HepG2 (cell line): ENCODE data around the gene CMTM4. TPM values are rescaled to one million over a fixed set of nuclear protein-coding genes. Genes with fewer than 3 reads are reported as not detected.

Experiments used
- ATAC-seq: fragments of 200-7000 bp; cut with Tn5 transposase; 3 replicates; pipeline ENCODE4 v1.9.1; 2020; ENCODE audit warnings: mild to moderate bottlenecking, moderate library complexity
- BruUV-seq: library from RNA; stranded (reverse); fragments of 400-500 nt; replicated peaks from 2 replicates; lab custom pipeline; 2021; lab: Mats Ljungman, UMichigan
- CTCF ChIA-PET: fragments of 300-600 bp; formaldehyde crosslinking; extraction: SDS; loops from one replicate; lab custom pipeline; 2021; ENCODE audit warnings: low total read pairs, inconsistent platforms, low intra/inter-chr PET ratio; lab: Yijun Ruan, JAX
- POLR2A ChIA-PET: fragments of 350-600 bp; sonication (Branson Sonifier 250); formaldehyde crosslinking; loops from one replicate; lab custom pipeline; 2020; ENCODE audit warnings: antibody characterized with exemption, inconsistent platforms; lab: Yijun Ruan, JAX
- DNase-seq: peaks from one replicate; pipeline ENCODE4 v3.0.0-alpha.2; 2015; ENCODE audit warnings: low spot score
- FAIRE-seq: peaks from 3 replicates; lab custom pipeline; 2011; peaks lifted over from hg19 to GRCh38; lab: Jason Lieb, UNC
- H2AFZ ChIP-seq: one replicate; pipeline ENCODE4 v1.6.1; 2011; ENCODE audit warnings: low read length, inconsistent platforms
- H3K27ac ChIP-seq: fragments of 300-600 bp; 3 replicates; pipeline ENCODE4 v1.8.0; 2011; ENCODE audit warnings: mixed run types, mild to moderate bottlenecking, mixed read lengths, low read length, inconsistent platforms; ENCODE audit not compliant: insufficient read depth; ENCODE audit errors: extremely low read length
- H3K27me3 ChIP-seq, 2 experiments: fragments of 200-600 bp in 1 of 2; 2 replicates in 1 of 2; 3 replicates in 1 of 2; pipeline versions ENCODE4 v1.6.0 to v1.8.0; 2011; ENCODE audit warnings: low read length in 2 of 2, mild to moderate bottlenecking in 2 of 2, moderate library complexity in 2 of 2, inconsistent platforms in 1 of 2; ENCODE audit not compliant: insufficient read depth in 2 of 2, control insufficient read depth in 1 of 2
- H3K36me3 ChIP-seq, 2 experiments: fragments of 200-600 bp in 1 of 2; replicated peaks in 1 of 2; 2 replicates in 1 of 2; 3 replicates in 1 of 2; pipeline versions ENCODE4 v1.5.1 to v1.8.0; 2011; ENCODE audit warnings: low read length in 2 of 2, inconsistent platforms in 1 of 2; ENCODE audit not compliant: insufficient read depth in 2 of 2, control insufficient read depth in 1 of 2
- H3K4me1 ChIP-seq: 2 replicates; pipeline ENCODE4 v1.5.1; 2012; ENCODE audit warnings: low read length, inconsistent platforms; ENCODE audit not compliant: insufficient read depth
- H3K4me2 ChIP-seq: 2 replicates; pipeline ENCODE4 v1.6.0; 2011; ENCODE audit warnings: low read depth, low read length, inconsistent platforms
- H3K4me3 ChIP-seq, 3 experiments: fragments of 200-600 bp in 1 of 3; sonication (generic), shearing (Covaris generic) in 1 of 3; replicated peaks in 1 of 3; 2 replicates each; pipeline ENCODE4 v1.5.1; 2011 to 2016; ENCODE audit warnings: low read length in 3 of 3, inconsistent platforms in 2 of 3, low read depth in 2 of 3, mild to moderate bottlenecking in 2 of 3, control low read depth in 1 of 3, mixed read lengths in 1 of 3; ENCODE audit not compliant: insufficient read depth in 1 of 3
- H3K79me2 ChIP-seq: one replicate; pipeline ENCODE4 v1.6.1; 2011; ENCODE audit warnings: low read length, inconsistent platforms; ENCODE audit not compliant: insufficient read depth
- H3K9ac ChIP-seq: 2 replicates; pipeline ENCODE4 v1.6.0; 2011; ENCODE audit warnings: mild to moderate bottlenecking, low read depth, low read length, inconsistent platforms; ENCODE audit not compliant: insufficient read depth
- H3K9me3 ChIP-seq: 2 replicates; pipeline ENCODE4 v1.5.1; 2012; ENCODE audit warnings: mild to moderate bottlenecking, low read length
- H4K20me1 ChIP-seq: 2 replicates; pipeline ENCODE4 v1.6.0; 2011; ENCODE audit warnings: inconsistent platforms, mild to moderate bottlenecking, low read length, moderate library complexity; ENCODE audit not compliant: insufficient read depth
- CEBPB ChIP-seq: IDR thresholded peaks from 2 replicates; pipeline ENCODE4 v1.6.1; 2011; ENCODE audit warnings: low read depth, low read length, improper control_type of control experiment, borderline replicate concordance
- GTF3A ChIP-seq: sonication (generic); formaldehyde crosslinking; conservative IDR thresholded peaks from 2 replicates; pipeline ENCODE4 v1.4.0; 2020; ENCODE audit warnings: mild to moderate bottlenecking, missing genetic modification reagents
- MIER2 ChIP-seq: IDR thresholded peaks from 2 replicates; pipeline ENCODE4 v1.6.1; 2016; ENCODE audit warnings: missing biosample characterization, missing genetic modification reagents
- MYNN ChIP-seq: sonication (generic); formaldehyde crosslinking; IDR thresholded peaks from 2 replicates; pipeline ENCODE4 v1.4.0; 2020; ENCODE audit warnings: mild to moderate bottlenecking, low read depth, missing genetic modification reagents
- SIX4 ChIP-seq: sonication (generic); formaldehyde crosslinking; IDR thresholded peaks from 2 replicates; pipeline ENCODE4 v1.4.0; 2020; ENCODE audit warnings: missing genetic modification reagents
- ZFY ChIP-seq: sonication (generic); formaldehyde crosslinking; IDR thresholded peaks from 2 replicates; pipeline ENCODE4 v1.4.0; 2020; ENCODE audit warnings: missing genetic modification reagents
- ZNF546 ChIP-seq: sonication (generic); formaldehyde crosslinking; conservative IDR thresholded peaks from 2 replicates; pipeline ENCODE4 v1.8.1; 2023; ENCODE audit warnings: mild to moderate bottlenecking, missing genetic modification reagents
- ZNF7 ChIP-seq: IDR thresholded peaks from 2 replicates; pipeline ENCODE4 v1.6.1; 2016; ENCODE audit warnings: missing biosample characterization, missing genetic modification reagents
- WGBS: methylation state at CpG from one replicate; pipeline ENCODE4 v1.1.6; 2017; ENCODE audit warnings: low lambda C conversion rate; 5-methylcytosine and 5-hydroxymethylcytosine counted together
- in situ Hi-C: cut with HindIII; loops from 2 replicates; pipeline ENCODE4 v1.10.0; 2017; ENCODE audit warnings: low pct_unique_long_range_greater_than_20kb; ENCODE audit not compliant: extremely low pct_ligation_motif_present
- intact Hi-C: fragments of 100-400 bp; cut with micrococcal nuclease; formaldehyde crosslinking; loops from one replicate; pipeline ENCODE4 v1.10.0; 2022; ENCODE audit not compliant: unreplicated experiment
- polyA plus RNA-seq, 8 experiments: library from polyadenylated mRNA; depleted of rRNA in 3 of 8; stranded (reverse) in 7 of 8; unstranded in 1 of 8; fragments of >200 nt; fragmentation: Illumina TruSeq in 4 of 8; extraction: Trizol in 4 of 8; gene quantifications; 2 replicates each; pipeline versions ENCODE4 v1.2.1 to v1.2.3, GENCODE V29; 2011 to 2016; ENCODE audit warnings: low read depth in 4 of 8, missing spikeins in 1 of 8, mixed read lengths in 1 of 8; ENCODE audit not compliant: insufficient read depth in 1 of 8
- total RNA-seq, 5 experiments: library from RNA; depleted of rRNA; stranded (reverse); fragments of >200 nt; fragmentation: Illumina TruSeq; extraction: Trizol; gene quantifications; 2 replicates each; pipeline ENCODE4 v1.2.3, GENCODE V29; 2016; ENCODE audit warnings: low read depth in 1 of 5
- TF ChIP-seq, protein P1 (sequence below): sonication (generic); formaldehyde crosslinking; IDR thresholded peaks from 2 replicates; pipeline ENCODE4 v1.8.0; 2022; ENCODE audit warnings: mild to moderate bottlenecking, missing genetic modification reagents
- TF ChIP-seq, protein P2 (sequence below): IDR thresholded peaks from 2 replicates; pipeline ENCODE4 v1.6.1; 2016; ENCODE audit warnings: missing biosample characterization, missing genetic modification reagents, low read depth
- TF ChIP-seq, protein P3 (sequence below): sonication (generic); formaldehyde crosslinking; IDR thresholded peaks from 2 replicates; pipeline ENCODE4 v1.8.1; 2022; ENCODE audit warnings: low read depth, mild to moderate bottlenecking, missing genetic modification reagents

The CMTM4 gene
- total and polyA plus RNA-seq, 2 of the 13 experiments (the other 11 are each of a cell fraction or from before 2014, with no cell fraction given), result 32.0 to 36.3 TPM

DNA sequence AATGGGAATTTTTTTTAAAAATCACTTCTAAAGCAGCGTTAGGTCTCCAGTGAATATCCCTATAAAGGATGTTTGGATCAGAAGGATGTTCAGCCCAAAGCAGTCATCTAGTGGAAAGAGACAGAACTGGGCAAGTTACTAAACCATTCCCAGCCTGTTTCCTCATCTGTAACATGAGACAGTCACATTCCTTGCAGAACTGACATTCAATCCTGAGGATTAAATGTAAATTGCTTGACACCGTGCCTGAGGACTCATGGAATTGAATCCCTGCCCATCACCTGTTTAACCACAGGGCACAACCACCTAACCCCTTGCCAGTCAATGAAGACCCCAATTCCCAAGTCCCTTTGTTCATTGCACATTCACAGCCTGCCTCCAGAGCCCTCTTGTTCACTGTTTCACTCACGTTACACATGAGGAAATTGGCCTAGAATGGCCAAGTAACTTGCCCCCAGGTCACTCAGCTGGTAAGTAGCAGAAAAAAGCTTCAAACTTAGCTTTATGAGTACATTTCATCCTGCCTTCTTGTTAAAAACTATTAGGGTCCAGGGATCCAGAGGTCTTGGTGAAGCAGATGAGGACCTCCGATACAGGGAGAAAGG is 115.8 kb downstream of the CMTM4 start:
- Histone ChIP-seq H3K4me3 (no peak overlapping the region), H3K27ac (no peak overlapping the region), H3K9ac (no peak overlapping the region), H3K9me3 (no peaks in the 10 kb centered on the region), H2AFZ (no peak overlapping the region), H3K36me3 (no peaks in the 10 kb centered on the region), H3K27me3 (peaks cover 0 to 16% of the 10 kb centered on the region in 2 experiments; a peak in 2 of 5 replicates), H3K4me2 (no peak overlapping the region), H3K79me2 (no peaks in the 10 kb centered on the region), H4K20me1 (no peaks in the 10 kb centered on the region), H3K4me1 (peaks cover 6% of the 10 kb centered on the region; the same call in 1 of the 2 replicates)
- intact Hi-C loops, result no loop called here
- FAIRE-seq (no peak), ATAC-seq (peak; percentile 65)
- CTCF ChIA-PET, result no interaction called here
- TF ChIP-seq, protein P1, sequence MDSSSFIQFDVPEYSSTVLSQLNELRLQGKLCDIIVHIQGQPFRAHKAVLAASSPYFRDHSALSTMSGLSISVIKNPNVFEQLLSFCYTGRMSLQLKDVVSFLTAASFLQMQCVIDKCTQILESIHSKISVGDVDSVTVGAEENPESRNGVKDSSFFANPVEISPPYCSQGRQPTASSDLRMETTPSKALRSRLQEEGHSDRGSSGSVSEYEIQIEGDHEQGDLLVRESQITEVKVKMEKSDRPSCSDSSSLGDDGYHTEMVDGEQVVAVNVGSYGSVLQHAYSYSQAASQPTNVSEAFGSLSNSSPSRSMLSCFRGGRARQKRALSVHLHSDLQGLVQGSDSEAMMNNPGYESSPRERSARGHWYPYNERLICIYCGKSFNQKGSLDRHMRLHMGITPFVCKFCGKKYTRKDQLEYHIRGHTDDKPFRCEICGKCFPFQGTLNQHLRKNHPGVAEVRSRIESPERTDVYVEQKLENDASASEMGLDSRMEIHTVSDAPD (CRISPR knock-in tag), result no peak
- TF ChIP-seq MYNN (no peak), CEBPB (peak; percentile 20; the same call in 1 of the 2 replicates), ZNF7 (no peak), MIER2 (CRISPR knock-in tag) (no peak), GTF3A (CRISPR knock-in tag) (no peak), ZNF546 (CRISPR knock-in tag) (no peak), SIX4 (0 out of 2 replicates have a peak, but pooled peaks have one; percentile 32), ZFY (CRISPR knock-in tag) (no peak)
- TF ChIP-seq, protein P2, sequence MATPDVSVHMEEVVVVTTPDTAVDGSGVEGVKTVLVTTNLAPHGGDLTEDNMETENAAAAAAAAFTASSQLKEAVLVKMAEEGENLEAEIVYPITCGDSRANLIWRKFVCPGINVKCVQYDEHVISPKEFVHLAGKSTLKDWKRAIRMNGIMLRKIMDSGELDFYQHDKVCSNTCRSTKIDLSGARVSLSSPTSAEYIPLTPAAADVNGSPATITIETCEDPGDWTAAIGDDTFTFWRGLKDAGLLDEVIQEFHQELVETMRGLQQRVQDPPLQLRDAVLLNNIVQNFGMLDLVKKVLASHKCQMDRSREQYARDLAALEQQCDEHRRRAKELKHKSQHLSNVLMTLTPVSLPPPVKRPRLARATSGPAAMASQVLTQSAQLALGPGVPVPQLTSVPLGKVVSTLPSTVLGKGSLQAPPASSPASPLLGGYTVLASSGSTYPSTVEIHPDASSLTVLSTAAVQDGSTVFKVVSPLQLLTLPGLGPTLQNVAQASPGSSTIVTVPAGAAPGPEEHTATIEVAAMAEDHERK (CRISPR knock-in tag), result no peak
- TF ChIP-seq, protein P3, sequence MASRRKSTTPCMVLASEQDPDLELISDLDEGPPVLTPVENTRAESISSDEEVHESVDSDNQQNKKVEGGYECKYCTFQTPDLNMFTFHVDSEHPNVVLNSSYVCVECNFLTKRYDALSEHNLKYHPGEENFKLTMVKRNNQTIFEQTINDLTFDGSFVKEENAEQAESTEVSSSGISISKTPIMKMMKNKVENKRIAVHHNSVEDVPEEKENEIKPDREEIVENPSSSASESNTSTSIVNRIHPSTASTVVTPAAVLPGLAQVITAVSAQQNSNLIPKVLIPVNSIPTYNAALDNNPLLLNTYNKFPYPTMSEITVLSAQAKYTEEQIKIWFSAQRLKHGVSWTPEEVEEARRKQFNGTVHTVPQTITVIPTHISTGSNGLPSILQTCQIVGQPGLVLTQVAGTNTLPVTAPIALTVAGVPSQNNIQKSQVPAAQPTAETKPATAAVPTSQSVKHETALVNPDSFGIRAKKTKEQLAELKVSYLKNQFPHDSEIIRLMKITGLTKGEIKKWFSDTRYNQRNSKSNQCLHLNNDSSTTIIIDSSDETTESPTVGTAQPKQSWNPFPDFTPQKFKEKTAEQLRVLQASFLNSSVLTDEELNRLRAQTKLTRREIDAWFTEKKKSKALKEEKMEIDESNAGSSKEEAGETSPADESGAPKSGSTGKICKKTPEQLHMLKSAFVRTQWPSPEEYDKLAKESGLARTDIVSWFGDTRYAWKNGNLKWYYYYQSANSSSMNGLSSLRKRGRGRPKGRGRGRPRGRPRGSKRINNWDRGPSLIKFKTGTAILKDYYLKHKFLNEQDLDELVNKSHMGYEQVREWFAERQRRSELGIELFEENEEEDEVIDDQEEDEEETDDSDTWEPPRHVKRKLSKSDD (CRISPR knock-in tag), result no peak
- TF ChIP-seq, all 625 proteins: peak for 2
- DNase-seq, result peak; percentile 16
- POLR2A ChIA-PET, result no interaction called here
- in situ Hi-C loops, result no loop called here
- 34% methylated on average over 4 of the region's 4 CpGs for WGBS
- no TSS peak for BruUV-seq
